Left forelimb (tissue), 1 donor: ENCODE measurements around the gene RAB40C.

ENCODE experiments used
- DNase-seq: peaks from one replicate; pipeline ENCODE4 v3.0.0-alpha.2; 2018; ENCODE audit warnings: low spot score

The RAB40C gene

DNA sequence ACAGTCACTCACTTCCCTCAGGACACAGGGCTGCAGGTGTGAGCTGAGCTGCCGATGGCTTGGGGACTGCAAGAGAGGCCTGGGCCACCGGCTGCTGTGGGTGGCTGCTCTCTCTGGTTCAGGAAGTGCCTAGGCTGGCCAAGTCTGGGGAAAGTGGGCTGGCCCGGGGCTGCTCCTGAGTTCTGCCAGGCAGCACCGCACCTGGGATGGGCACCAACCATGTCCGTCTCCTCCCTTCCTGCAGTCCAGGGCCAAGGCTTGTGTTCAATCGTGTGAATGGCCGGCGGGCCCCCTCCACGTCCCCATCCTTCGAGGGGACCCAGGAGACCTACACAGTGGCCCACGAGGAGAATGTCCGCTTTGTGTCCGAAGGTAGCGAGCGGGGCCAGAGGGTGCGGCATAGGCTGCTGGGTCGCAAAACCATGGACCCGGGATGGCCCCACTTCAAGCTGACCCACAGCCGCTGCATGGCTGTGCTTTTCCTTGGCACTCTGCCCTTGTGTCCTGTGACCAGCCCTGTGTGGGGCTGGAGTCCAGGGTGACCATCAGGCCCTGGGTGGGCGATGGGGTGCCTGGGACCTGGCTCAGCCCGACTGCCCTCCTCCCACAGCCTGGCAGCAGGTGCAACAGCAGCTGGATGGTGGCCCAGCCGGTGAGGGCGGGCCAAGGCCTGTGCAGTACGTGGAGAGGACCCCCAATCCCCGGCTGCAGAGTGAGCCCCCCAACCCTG lies 57.5 kb downstream of the RAB40C start:
- DNase-seq = no peak

DNA sequence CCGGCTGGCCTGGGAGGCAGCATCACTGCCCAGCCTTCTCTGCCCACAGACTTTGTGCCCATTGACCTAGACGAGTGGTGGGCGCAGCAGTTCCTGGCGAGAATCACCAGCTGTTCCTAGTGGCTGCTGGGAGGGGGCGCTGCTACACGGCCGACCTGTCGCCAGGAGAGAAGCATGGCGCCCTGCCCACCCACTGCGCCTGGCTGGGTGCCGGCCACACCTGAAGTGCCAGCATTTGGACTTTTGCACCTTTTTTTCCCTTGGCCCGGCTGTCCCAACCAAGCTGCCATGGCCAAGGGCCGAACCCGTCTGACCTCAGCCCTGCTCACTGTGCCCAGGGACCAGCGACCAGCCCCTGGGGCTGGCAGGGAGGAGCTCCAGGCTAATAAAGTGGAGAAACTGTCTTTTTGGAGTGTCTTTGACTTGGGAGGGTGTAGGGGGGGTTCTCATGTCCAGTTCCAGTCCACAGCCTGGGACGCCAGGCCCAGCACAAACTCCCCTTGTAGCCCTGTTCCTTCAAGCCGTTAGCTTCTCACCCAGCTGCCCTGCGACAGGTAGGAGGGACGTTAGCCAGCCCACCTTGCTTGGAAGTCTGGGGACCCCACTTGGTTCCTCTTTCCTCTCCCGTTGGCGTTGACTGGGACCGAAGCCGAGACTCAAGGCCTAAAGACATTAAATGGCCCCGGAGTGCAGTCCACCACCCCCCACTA lies 58.4 kb downstream of the RAB40C start:
- no peak for DNase-seq

DNA sequence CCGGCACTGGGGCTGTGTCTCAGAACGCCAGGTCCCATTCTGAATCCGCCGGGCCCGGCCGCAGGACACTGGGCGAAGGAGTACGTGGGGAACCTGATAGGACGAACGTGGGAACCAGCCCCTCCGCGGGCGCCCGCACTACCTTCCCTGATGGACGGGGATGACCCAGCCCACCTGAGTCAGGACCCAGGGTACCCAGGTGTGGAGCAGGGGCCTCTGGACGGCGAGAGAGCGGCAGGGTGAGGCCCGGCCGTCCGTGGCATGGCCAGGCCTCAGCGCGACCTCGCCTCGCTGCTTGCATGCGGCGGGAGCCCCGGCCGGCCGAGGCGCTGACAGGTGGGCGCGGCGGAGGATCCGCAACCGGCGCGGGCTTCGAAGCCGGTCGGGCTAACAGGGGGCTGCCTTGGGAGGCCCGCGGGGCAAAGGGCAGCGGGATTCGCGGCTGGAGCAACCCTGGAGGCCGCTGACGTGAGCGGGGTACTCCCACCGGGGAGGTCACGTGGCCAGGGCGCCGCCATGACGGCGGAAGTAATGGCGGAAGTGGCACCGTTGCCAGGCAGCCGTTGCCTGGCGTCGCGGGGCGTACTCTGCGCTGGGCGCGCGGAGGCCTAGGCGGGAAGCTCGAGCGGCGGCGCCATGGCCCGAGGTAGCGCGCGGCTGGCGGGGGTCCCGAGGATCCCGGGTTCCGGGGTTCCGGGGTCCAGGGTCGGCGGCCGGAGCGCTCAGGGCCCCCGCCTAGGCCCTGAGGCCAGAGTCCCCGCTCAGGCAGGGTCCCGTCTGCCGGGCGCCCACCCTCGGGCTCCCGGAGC lies 59.1 kb downstream of the RAB40C start, which contains the start of gene WDR90:
Gene WDR90 (plus strand): TSS at position 585 of the 809 bp plus-strand sequence. CDS start 52 bp downstream, at position 637.
- peak; percentile 95 for DNase-seq

DNA sequence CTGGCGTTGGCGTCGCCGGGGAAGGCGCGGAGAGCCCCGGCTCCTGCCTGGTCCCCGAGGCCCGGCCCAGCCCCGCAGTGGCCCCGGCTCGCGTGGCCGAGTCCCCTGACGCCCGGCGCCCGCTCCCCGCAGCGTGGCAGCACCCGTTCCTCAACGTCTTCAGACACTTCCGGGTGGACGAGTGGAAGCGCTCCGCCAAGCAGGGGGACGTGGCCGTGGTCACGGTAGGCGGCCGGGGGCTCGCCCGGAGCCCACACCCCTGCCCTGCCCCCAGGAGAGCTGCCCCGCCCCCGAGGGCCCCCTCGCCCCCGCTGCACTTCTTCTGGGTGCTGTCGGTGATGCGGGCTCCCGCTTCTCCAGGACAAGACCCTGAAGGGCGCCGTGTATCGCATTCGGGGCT lies 59.8 kb downstream of the RAB40C start:
- DNase-seq = no peak

DNA sequence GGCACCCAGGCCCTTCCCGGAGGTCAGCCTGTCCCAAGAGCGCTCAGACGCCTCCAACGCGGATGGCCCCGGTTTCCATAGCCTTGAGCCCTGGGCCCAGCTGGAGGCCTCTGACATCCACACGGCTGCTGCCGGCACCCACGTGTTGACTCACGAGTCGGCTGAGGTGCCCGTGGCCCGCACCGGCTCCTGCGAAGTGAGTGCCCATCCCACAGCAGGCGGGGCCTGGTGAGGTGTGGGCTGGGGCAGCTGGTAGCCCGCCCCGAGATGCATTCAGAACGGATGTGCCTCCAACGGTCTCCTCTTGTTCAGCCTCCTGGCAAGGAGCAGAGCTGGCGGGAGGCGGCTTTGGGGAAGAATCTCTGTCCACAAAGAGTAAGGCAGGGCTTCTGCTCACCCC lies 62.0 kb downstream of the RAB40C start:
- DNase-seq = no peak

DNA sequence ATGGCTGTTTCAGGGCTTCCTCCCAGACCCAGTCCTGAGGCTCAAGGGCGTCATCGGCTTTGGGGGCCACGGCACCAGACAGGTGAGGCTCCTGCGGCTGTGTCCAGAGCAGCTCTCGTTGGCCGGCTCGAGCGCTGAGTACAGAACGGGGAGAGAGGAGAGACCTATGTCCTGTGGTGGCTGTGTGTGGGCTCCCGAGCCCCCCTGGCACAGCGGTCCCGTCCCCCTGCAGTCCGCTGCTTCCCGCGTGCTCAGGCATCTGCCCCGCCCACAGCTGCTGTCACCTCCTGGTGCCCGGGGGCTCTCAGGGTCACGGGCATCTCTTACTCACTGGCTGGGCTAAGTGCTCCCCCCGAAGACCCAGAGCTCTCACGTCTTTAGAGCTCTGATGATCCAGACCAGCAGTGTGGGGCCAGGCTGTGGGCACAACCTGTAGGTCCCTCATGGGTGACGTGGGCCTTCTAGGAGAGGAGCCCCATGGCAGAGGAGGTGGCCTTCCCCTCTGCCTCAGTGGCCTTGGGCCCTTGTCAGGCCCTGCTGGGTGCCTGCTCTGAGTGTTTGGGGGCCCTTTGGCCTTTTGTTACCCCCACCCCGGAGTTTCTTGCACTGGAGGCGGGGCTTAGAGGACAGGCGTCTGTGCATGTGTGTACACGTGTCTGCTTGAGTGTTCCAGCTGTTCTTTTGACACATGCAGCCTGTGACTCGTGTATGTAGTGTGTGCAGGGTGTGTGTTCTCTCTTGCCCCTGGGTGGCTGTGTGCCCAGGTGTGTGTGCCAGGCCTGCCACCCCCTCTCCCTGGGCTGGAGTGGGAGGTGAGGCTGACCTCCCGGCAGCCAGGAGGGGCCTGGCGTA lies 62.8 kb downstream of the RAB40C start:
- no peak for DNase-seq

DNA sequence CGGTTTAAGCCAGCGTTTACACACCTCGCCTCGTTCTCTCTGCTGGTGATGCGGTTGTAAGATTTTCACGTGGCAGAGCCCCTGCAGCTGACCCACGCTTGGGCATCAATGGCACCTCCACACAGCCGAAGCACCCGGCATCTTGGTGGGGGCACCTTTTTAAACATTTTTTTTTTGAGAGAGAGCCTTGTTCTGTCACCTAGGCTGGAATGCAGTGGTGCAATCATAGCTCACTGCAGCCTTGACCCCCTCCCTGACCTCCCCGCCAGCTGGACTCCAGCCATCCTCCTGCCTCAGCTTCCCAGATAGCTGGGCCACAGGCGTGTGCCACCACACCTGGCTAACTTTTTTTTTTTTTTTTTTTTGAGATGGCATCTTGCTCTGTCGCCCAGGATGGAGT lies 64.2 kb downstream of the RAB40C start:
- no peak for DNase-seq

DNA sequence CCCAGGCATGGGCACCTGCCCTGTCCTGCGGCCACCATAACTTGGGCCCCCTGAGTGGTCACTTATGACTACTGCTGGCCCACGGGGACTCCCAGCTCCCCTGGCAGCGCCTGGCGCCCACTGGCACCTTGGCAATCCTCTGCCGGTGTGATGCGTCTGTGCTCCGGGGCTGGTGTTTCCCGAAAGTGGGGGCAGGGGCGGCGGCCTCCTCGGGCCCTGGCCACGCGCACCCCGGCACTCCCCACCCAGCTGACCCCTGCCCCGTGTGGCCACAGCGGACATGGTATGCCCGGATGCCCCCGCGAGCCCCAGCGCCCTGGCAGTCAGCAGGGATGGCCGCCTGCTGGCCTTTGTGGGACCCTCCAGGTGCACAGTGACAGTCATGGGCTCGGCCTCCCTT lies 67.6 kb downstream of the RAB40C start:
- no peak for DNase-seq

DNA sequence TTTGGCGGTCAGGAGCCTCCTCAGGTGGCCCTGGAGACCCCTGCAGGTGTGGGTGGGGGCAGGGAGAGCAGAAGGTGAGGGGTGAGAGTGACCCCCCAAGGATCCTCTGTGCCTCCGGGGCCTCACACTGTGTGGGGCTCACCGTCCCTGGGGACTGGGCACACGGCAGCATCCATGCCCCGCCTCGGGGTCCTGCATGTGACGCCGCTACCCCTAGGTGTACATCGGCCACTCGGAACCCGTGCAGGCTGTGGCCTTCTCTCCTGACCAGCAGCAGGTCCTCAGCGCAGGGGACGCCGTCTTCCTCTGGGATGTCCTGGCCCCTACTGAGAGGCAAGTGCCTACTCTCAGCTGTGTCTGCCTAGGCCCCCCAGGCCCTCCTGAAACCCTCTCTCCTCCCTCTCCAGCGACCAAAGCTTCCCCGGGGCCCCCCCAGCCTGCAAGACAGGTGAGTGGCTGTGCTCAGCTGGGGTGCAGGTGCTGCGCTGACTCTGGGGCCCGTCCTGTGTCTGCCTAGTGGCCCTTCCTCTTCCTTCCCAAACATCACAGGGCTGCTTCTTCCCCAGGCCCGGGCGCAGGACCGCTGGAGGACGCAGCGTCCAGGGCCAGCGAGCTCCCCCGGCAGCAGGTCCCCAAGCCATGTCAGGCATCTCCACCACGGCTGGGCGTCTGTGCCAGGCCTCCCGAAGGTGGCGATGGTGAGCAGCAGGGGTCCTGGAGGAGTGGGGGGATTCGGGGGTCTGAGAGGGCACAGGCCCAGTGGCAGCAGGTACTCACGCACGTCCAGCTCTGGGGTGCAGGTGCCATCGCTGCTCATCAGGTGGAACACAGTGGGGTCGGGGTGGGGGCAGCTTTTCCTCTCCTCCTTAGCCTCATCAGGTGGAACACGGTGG lies 69.1 kb downstream of the RAB40C start:
- no peak for DNase-seq

DNA sequence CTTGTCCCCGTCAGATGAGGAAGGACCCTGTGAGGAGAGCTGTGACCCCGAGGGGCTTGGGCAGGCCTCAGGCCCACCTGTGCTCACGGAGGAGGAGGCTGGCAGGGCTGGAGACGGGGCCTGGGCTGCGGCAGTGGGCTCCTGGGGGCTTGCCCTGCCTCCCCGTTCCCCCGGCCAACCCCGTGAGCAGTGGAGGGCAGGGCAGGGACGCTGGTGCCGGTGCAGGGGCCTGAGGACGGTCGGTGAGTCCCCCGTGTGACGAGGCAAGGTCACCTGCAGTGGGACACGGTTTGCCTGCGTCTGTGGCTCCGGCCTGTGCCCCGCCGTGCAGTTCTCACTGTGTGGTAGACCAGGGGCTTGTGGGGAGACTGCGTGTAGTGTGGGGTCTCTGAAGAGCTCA lies 69.8 kb downstream of the RAB40C start:
- DNase-seq = no peak

DNA sequence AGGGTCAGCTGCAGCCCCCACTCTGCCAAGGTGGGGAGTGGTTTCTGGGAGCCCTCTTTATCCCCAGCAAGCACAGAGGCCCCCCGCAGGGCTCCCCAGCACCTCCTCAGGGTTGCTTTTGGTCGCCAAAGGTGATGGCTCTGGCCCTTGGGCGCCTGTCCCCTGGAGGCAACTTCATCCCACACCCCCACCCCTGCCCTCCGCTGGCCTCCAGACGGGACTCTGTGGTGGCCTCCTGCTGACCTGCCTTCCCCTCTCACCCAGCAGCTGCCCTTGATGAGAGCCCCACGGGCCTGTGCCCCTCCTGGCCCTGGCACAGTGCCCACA lies 70.2 kb downstream of the RAB40C start:
- DNase-seq = no peak

DNA sequence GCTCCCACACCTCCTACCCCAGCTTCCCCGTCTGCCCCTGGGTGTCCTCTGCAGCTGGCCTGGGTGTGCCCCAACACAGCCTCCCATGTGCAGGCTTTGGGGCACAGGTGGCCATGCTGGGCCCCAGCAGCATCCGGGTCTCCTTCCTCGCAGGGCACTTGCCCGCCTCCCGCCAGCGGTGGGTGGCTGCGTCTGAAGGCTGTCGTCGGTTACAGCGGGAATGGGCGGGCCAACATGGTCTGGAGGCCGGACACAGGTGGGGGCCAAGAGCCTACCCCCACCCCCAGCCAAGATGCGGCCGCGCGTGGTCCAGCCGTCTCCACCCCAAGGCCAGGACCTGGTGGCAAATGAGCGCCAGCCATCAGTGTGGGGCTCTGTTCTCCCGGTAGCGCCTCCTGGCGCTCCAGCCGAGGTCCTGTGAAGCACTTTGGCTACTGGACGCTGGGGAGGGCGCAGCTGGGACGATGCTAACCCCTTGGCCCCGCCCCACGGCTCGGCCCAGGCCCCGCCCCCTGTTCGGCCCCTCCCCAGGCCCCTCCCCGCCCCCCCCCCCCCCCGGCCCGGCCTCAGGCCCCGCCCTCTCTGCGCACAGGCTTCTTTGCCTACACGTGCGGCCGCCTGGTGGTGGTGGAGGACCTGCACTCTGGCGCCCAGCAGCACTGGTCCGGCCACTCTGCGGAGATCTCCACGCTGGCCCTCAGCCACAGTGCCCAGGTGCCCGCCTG lies 70.8 kb downstream of the RAB40C start:
- DNase-seq = peak; percentile 85

DNA sequence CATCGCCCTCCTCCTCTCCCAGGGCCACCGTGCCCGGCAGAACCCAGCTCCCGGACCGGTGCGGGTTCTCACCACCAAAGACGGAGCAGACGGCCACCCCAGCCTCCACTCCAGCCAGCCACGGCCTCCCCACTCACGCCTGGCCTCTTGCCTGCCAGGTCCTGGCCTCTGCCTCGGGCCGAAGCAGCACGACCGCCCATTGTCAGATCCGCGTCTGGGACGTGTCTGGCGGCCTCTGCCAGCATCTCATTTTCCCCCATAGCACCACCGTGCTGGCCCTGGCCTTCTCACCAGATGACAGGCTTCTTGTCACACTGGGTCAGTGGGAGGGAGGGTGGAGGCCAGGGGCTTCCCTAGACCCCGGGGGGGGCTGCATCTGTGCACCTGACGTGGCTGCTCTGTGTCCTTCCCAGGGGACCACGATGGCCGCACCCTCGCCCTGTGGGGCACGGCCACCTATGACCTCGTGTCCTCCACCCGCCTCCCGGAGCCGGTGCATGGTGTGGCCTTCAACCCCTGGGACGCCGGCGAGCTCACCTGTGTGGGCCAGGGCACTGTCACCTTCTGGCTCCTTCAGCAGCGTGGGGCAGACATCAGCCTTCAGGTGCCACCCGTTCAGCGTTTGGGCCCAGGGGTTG lies 71.4 kb downstream of the RAB40C start:
- DNase-seq = no peak

DNA sequence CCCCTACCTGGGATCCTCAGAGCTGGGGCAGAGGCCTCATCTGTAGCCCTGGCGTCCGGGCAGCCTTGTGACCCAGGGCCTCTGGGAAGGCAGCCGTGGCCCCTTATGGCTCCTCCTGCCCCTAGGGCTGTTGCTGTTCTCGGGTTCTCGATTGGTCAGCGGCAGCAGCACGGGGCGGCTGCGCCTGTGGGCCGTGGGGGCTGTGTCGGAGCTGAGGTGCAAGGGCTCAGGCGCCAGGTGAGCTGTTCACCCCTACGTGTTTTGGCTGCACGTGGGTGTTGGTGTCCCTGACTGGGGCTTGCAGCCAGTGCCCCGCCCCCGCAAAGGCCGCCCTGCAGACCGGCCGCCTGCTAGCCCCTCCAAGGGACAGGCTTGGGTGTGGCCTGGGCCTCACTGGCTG lies 72.2 kb downstream of the RAB40C start:
- no peak for DNase-seq

DNA sequence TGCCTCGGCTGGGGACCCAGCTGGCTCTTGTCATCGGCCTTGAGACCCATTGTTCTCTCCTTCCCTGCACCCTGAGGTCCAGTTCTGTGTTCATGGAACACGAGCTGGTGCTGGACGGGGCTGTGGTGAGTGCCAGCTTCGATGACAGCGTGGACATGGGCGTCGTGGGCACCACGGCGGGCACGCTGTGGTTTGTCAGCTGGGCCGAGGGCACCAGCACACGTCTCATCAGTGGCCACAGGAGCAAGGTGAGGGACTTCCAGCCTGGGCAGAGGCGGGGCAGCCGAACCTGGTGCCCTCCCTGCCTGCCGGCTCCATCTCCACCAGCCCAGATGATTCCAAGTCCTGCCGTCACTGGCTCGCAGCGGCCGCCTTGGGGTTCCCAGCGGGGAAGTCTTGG lies 72.7 kb downstream of the RAB40C start:
- DNase-seq = no peak

DNA sequence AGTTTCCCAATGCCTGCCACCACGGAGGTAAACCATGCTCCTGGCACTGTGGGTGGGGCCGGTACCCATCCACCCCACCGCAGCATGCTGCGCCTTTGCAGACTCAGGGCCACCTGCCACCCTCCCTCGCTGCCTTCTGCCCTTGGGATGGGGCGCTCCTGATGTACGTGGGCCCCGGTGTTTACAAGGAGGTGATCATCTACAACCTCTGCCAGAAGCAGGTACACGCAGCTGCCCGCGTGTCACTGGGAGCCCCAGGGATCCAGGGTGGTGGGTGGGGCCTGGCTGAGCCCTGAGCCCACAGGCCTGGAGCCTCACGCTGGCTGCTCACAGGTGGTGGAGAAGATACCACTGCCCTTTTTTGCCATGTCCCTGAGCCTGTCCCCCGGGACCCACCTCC lies 76.7 kb downstream of the RAB40C start:
- no peak for DNase-seq

DNA sequence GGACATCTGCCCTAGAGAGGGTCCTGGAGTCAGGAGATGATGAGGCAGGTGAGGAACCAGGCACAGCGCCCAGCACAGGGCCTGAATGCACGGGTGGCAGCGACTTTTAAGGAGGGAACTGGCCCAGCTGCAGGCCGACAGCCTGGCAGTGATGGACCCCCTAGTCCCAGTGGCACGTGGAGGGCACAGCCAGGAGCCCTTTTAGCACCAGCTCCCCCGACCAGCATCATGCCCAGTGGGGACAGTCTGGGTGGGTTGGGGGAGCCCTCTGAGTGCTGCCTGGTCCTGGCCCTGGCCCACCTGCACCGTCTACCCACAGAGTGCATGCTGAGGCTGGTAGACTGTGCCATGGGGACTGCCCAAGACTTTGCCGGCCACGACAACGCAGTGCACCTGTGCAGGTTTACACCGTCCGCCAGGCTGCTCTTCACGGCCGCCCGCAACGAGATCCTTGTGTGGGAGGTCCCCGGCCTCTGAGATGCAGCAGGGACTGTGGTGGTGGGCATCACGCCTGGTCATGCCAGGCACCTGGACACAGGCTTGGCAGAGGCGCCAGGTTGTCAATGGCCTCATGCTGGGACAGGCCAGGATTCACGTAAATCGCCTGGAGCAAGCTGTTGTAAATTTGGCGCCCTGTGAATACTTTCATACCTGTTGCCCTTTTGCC lies 77.4 kb downstream of the RAB40C start:
- DNase-seq = no peak

DNA sequence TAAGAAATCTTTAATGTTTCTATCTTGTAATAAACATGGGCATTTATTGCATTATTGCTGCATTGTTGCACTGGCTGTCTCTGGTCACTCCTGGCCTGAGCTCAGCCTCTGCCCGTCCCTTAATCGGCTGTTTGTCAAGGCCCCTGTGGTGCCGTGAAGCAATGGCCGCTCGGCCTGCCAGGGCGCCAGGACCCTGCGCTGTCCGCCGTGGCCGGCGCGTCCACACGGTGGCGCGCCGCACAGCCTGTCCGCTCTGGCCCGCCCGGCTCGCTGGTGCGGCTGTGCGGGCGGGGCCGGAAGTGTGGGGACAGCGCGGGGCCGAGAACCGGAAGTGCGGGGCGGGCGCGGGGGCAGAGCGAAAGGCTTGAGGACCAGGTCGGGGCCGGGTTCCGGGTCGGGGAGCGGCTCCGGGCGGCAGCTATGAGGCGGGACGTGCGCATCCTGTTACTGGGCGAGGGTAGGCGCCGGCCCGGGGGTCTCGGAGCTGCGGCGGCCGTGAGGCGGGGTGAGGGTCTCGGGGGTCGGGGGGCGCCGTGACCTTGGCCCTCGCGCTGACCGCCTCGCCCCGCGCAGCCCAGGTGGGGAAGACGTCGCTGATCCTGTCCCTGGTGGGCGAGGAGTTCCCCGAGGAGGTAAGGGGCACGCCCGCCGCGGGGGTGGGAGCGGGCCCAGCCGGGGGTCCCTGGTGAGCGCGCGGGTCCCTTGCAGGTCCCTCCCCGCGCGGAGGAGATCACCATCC lies 78.1 kb downstream of the RAB40C start, which contains the start of gene RHOT2:
Gene RHOT2 (plus strand): TSS at position 353 of the 739 bp plus-strand sequence. CDS start 68 bp downstream, at position 421.
- DNase-seq = peak; percentile 95
